ENCODE data around the gene GGACT.

GGACT gene

GRCh38 chr13:100552755-100553154 lies 35.8 kb downstream of the GGACT start:
- no peak overlapping the region for H3K4me3 ChIP-seq (ENCODE audit: low read depth, low read length)
- no peak overlapping the region for H3K9ac ChIP-seq
- no peak overlapping the region for H3K4me2 ChIP-seq (ENCODE audit: low read length)
- no peak overlapping the region for H3K27ac ChIP-seq
- H3K4me1 ChIP-seq: no peaks in the 10 kb centered on the region
- H3K36me3 ChIP-seq (ENCODE audit: control insufficient read depth, insufficient read depth, low read length): no peaks in the 10 kb centered on the region
- H2AFZ ChIP-seq: no peak overlapping the region
- TF ChIP-seq CTCF (IDR thresholded peaks at IDR 0.05): no peak
- no peaks in the 10 kb centered on the region for H3K9me3 ChIP-seq (ENCODE audit: control insufficient read depth, low read length)
- H3K79me2 ChIP-seq: no peaks in the 10 kb centered on the region
- H3K27me3 ChIP-seq (ENCODE audit: control insufficient read depth, insufficient read depth, low read length): no peaks in the 10 kb centered on the region

- Histone ChIP-seq H3K79me2 (no peaks in the 10 kb centered on the region), H3K9ac (no peak overlapping the region), H3K36me3 (ENCODE audit: control insufficient read depth, insufficient read depth, low read length) (no peaks in the 10 kb centered on the region), H3K27me3 (ENCODE audit: control insufficient read depth, insufficient read depth, low read length) (no peaks in the 10 kb centered on the region), H3K4me2 (ENCODE audit: low read length) (no peak overlapping the region), H3K4me1 (no peaks in the 10 kb centered on the region), H3K9me3 (ENCODE audit: control insufficient read depth, low read length) (no peaks in the 10 kb centered on the region), H3K27ac (no peak overlapping the region), H2AFZ (no peak overlapping the region), H3K4me3 (ENCODE audit: low read depth, low read length) (no peak overlapping the region)
- TF ChIP-seq CTCF (IDR thresholded peaks at IDR 0.05): no peak
Measured at GRCh38 chr13:100549316-100549715, 39.3 kb downstream of the GGACT start.

- no peak overlapping the region for H3K4me3 ChIP-seq (ENCODE audit: low read depth, low read length)
- no peaks in the 10 kb centered on the region for H3K9me3 ChIP-seq (ENCODE audit: control insufficient read depth, low read length)
- H3K4me2 ChIP-seq (ENCODE audit: low read length): no peak overlapping the region
- no peak for TF ChIP-seq CTCF (IDR thresholded peaks at IDR 0.05)
- no peak overlapping the region for H3K27ac ChIP-seq
- no peaks in the 10 kb centered on the region for H3K4me1 ChIP-seq
- H3K27me3 ChIP-seq (ENCODE audit: control insufficient read depth, insufficient read depth, low read length): no peaks in the 10 kb centered on the region
- no peak overlapping the region for H3K9ac ChIP-seq
- H3K36me3 ChIP-seq (ENCODE audit: control insufficient read depth, insufficient read depth, low read length): no peaks in the 10 kb centered on the region
- H2AFZ ChIP-seq: no peak overlapping the region
- H3K79me2 ChIP-seq: no peaks in the 10 kb centered on the region
Measured at GRCh38 chr13:100547791-100548201, 40.8 kb downstream of the GGACT start.

- H3K36me3 ChIP-seq (ENCODE audit: control insufficient read depth, insufficient read depth, low read length): no peaks in the 10 kb centered on the region
- no peak for TF ChIP-seq CTCF (IDR thresholded peaks at IDR 0.05)
- no peaks in the 10 kb centered on the region for H3K9me3 ChIP-seq (ENCODE audit: control insufficient read depth, low read length)
- no peaks in the 10 kb centered on the region for H3K79me2 ChIP-seq
- no peak overlapping the region for H3K4me3 ChIP-seq (ENCODE audit: low read depth, low read length)
- no peaks in the 10 kb centered on the region for H3K27me3 ChIP-seq (ENCODE audit: control insufficient read depth, insufficient read depth, low read length)
- H3K9ac ChIP-seq: no peak overlapping the region
- no peak overlapping the region for H2AFZ ChIP-seq
- H3K4me2 ChIP-seq (ENCODE audit: low read length): no peak overlapping the region
- no peaks in the 10 kb centered on the region for H3K4me1 ChIP-seq
- H3K27ac ChIP-seq: no peak overlapping the region
Measured at GRCh38 chr13:100546713-100547405, 41.7 kb downstream of the GGACT start.

- Histone ChIP-seq H3K36me3 (ENCODE audit: control insufficient read depth, insufficient read depth, low read length) (no peaks in the 10 kb centered on the region), H3K27me3 (ENCODE audit: control insufficient read depth, insufficient read depth, low read length) (no peaks in the 10 kb centered on the region), H3K4me3 (ENCODE audit: low read depth, low read length) (no peak overlapping the region), H3K4me2 (ENCODE audit: low read length) (no peak overlapping the region), H3K9ac (no peak overlapping the region), H3K9me3 (ENCODE audit: control insufficient read depth, low read length) (no peaks in the 10 kb centered on the region), H2AFZ (no peak overlapping the region), H3K27ac (no peak overlapping the region), H3K79me2 (no peaks in the 10 kb centered on the region), H3K4me1 (no peaks in the 10 kb centered on the region)
- no peak for TF ChIP-seq CTCF (IDR thresholded peaks at IDR 0.05)
Measured at GRCh38 chr13:100545684-100546061, 42.9 kb downstream of the GGACT start.
